Stimulated activated CD4-positive, alpha-beta T cell treated with anti-CD3 and anti-CD28 coated beads, Interleukin-4, amount 100 ng/mL, for 1 hour (primary cell): Measurements from ENCODE around the gene NBL1.
A peak's percentile ranks its signal among the peaks of the same experiment; 100 is the strongest.

ENCODE experiments used
- DNase-seq: peaks from one replicate; pipeline ENCODE4 v3.0.0-alpha.2; 2020

NBL1 gene

GRCh38 chr1:19643602-19644394 is at the start of gene NBL1:
NBL1 (plus strand) TSS chr1:19644311; CDS start chr1:19655031, 10,720 bp downstream.
- DNase-seq, result peak; percentile 75

- DNase-seq, result no peak
Observed at GRCh38 chr1:19596065-19596713, 47.9 kb upstream of the NBL1 start.

- peak; percentile 94 for DNase-seq
Observed at GRCh38 chr1:19596714-19597495, 47.2 kb upstream of the NBL1 start.

- no peak for DNase-seq
Observed at GRCh38 chr1:19597496-19598309, 46.4 kb upstream of the NBL1 start.

- no peak for DNase-seq
Observed at GRCh38 chr1:19599810-19600209, 44.3 kb upstream of the NBL1 start.

- no peak for DNase-seq
Observed at GRCh38 chr1:19602486-19602885, 41.6 kb upstream of the NBL1 start.

GRCh38 chr1:19605967-19606366 is 38.1 kb upstream of the NBL1 start:
- no peak for DNase-seq

- DNase-seq, result no peak
Observed at GRCh38 chr1:19606817-19607642, 37.1 kb upstream of the NBL1 start.

GRCh38 chr1:19608232-19608631 is 35.9 kb upstream of the NBL1 start:
- DNase-seq, result no peak

- DNase-seq, result no peak
Observed at GRCh38 chr1:19610282-19610981, 33.7 kb upstream of the NBL1 start.

- DNase-seq, result no peak
Observed at GRCh38 chr1:19612530-19612929, 31.6 kb upstream of the NBL1 start.

- no peak for DNase-seq
Observed at GRCh38 chr1:19613171-19613703, 30.9 kb upstream of the NBL1 start.

- DNase-seq, result no peak
Observed at GRCh38 chr1:19615438-19615837, 28.7 kb upstream of the NBL1 start.

- no peak for DNase-seq
Observed at GRCh38 chr1:19616489-19616888, 27.6 kb upstream of the NBL1 start.

GRCh38 chr1:19617376-19617775 is 26.7 kb upstream of the NBL1 start:
- no peak for DNase-seq

- no peak for DNase-seq
Observed at GRCh38 chr1:19618428-19618827, 25.7 kb upstream of the NBL1 start.

GRCh38 chr1:19619697-19620384 is 24.3 kb upstream of the NBL1 start:
- DNase-seq, result no peak

GRCh38 chr1:19620786-19621185 is 23.3 kb upstream of the NBL1 start:
- DNase-seq, result no peak

GRCh38 chr1:19621274-19621950 is 22.7 kb upstream of the NBL1 start:
- DNase-seq, result no peak

- no peak for DNase-seq
Observed at GRCh38 chr1:19622204-19622603, 21.9 kb upstream of the NBL1 start.
